Kasumi-1 (cell line): Measurements from ENCODE around the gene HS6ST2.
"Not testable (repeated sequence)": the region's sequence is repeated elsewhere in the genome, so short reads cannot be mapped to it uniquely, and the experiment has no call there.

ENCODE experiments used
- DNase-seq, 2 experiments: peaks; one replicate each; lab custom pipeline; 2025; lab: John Stamatoyannopoulos, UW

HS6ST2 gene

DNA sequence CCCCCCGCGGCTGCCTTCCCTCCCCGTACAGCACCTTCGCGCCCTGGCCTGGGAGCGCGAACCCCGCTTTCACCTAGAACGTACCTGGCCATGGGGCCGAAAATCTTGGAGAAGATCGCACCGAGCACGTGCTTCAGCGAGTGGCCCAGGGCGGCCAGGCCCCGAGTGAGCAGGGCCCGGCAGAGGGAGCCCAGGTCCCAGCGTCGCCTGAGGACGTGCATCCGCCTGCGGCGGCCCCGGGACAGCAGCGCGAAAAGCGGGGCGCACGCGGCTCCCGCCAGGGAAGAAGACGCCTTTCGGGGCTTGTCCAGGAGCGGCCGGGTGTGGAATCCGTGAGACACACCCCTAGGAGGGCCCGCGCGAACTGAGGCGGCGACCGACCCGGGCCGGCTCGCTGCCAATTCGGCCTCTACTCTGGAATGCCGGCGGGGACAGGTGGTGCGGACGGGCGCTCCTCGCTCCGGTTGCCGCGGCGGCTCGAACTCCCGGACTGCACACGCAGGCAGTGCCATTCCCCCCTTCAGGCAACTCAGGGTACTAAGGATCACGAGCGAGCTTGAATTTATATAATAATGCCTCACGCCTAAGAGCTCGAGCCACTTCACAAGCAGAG lies at the start of gene HS6ST2:
TSS of gene HS6ST2 (minus strand) at position 539 of the 613 bp plus-strand sequence.
- no peak for DNase-seq

DNA sequence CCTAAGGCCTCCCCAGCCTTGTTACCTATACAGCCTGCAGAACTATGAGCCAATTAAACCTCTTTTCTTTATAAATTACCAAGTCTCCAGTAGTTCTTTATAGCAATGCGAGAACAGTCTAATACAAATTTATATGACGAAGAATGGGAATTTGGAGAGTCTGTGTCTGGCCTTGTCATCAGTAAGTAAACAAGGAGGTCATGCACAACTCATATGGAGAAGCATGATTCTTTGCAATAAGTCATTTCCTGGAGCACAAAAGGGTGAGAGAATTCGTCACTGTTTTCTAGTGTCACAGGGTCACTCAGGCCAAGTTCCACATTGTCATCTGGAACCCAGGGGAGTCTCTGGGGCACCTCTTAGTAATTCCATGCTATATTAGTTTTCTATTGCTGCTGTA lies 49.0 kb upstream of the HS6ST2 start:
- no peak for DNase-seq

DNA sequence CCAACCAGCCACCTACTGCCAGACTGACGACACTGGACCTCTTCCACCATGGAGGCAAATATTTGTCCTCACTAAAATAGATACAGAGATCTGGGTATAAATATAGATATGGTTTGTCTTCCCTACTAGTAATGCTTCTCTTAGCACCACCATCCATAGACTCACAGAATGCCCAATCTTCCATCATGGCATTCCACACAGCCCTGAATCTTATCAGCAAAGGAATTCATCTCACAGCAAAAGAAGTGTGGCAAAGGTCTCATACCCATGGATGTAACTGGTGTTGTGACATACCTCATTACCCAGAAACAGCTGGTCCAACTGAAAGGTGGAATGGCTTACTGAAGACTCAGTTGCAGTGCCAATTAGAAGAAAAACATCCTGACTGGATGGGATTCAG lies 47.2 kb upstream of the HS6ST2 start:
- no peak for DNase-seq

DNA sequence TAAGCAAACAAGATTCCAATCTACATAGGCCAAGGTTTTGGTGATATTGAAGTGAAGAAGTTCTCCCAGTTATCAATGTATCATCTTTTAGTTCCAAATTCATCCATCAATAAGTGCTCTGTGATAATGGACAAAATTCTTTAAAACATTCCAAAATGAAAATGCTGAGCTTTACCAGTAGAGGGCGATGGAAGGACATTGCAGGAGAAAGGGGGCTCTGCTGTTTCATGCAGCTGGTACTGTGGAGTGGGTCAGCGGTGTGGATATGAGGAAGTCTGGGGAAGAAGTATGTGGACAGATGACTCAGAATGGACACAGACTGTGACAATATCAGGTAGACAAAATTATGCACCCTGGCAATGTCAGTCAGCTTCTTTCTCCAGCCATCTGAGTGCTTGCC lies 46.6 kb upstream of the HS6ST2 start:
- DNase-seq = peak in 1 of 2 experiments; percentile 9

DNA sequence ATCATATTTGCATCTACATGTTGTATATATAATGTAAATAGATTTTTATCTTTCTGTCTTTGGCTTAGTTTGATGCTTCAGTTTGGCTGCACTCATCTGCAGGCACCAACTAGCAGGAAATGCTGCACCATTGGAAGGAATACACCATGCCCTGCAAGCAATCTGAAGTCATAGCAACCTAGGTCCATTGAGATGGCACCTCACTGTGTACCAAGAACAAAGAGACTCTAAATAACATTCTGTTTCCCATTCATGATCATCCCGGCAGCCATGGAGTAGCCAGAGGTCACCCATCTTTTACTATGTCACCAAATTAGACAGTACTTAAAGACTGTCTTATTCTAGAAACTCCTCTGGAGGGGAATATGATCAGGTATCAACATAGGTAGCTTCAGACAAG lies 40.8 kb upstream of the HS6ST2 start:
- no peak for DNase-seq

DNA sequence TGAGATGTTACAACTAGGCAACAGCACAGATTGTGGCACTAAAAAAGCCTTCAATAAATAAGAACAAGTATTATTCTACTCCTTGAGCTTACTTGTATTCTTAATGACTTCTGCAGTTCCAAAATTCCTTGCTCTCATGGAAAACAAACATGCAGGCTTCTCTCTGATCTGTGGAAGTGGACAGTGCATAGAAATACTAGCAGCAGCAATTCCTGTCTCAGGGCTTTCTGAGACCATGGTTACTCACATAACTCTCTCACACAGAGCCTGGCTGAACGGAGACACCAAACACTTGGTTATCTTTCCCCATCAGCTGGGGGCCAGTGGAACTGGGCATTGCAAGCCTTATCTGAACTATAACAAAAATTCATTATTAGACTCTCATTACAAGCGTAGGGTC lies 32.4 kb upstream of the HS6ST2 start:
- DNase-seq = no peak

DNA sequence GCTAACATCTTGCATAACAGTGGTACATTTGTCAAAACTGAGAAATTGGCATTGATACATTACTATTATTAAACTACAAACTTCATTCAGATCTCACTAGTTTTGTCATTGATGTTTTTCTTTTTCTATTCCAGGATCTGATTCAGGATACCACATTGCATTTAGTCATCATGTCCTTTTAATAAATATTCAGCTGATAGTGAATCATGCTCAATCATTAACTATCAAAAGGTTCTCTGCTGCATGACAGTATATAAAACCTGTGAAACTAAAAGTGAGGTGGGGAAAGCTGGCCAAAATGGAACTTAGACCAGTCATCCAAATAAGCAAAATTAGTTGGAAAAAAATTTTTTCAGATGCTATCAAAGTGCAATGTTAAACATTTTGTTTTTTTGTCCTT lies 28.1 kb upstream of the HS6ST2 start:
- DNase-seq = no peak

DNA sequence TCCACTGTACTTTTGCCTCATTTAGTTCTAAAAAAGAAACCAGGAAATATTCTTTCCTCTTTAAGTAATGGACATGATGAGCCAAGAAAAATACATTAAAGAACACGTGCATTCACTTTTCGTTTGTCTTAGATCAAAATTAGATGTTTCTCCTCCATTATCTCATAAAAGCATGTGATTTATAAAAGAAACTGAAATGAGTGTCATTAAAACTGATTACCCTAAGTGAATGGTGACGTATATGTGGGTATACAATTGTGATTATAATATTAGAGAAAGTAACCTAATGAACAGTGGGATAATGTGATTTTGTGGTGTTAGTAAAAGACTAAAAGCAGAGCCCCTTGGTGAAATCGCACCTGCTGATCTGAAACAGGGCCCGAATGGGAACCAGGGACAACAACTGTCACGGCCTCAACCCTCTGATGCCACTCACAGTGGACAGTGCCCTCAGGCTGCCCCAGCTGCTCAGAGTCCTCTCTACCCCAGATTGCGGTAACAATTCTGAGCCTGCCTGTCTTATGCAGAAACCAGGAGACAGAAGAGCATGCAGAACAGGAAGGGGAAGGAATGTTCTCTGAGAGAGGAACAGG lies 25.7 kb upstream of the HS6ST2 start:
- no peak for DNase-seq

DNA sequence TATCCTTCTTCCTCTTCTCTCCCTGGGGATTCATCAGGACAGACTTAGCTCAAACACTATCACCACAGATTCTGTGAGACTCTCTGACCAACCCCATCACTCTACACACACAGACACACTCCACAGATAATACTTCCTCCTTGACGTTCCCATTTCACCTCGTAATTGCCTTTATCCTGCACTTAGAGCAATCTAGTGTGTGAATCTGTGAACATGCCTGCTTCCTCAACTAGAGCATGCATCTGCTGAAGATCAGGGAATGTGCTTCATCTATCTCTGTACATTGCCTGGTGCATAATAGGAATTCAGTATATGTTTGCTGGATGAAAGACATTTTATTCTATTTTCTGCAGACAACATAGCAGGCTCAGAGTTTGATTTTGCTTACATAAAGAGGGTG lies 25.1 kb upstream of the HS6ST2 start:
- DNase-seq = no peak

DNA sequence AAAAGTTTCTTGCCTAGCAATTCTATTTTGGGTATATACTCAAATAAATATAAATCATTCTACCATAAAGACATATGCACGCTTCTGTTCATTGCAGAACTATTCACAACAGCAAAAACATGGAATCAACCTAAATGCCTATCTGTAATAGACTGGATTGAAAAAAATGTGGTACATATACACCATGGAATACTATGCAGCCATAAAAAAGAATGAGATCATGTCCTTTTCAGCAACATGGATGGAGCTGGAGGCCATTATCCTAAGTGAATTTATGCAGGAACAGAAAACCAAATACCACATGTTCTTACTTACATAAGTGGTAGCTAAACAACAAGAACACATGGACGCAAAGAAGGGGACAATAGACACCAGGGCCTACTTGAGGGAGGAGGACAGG lies 21.6 kb upstream of the HS6ST2 start:
- DNase-seq = not testable (repeated sequence)

DNA sequence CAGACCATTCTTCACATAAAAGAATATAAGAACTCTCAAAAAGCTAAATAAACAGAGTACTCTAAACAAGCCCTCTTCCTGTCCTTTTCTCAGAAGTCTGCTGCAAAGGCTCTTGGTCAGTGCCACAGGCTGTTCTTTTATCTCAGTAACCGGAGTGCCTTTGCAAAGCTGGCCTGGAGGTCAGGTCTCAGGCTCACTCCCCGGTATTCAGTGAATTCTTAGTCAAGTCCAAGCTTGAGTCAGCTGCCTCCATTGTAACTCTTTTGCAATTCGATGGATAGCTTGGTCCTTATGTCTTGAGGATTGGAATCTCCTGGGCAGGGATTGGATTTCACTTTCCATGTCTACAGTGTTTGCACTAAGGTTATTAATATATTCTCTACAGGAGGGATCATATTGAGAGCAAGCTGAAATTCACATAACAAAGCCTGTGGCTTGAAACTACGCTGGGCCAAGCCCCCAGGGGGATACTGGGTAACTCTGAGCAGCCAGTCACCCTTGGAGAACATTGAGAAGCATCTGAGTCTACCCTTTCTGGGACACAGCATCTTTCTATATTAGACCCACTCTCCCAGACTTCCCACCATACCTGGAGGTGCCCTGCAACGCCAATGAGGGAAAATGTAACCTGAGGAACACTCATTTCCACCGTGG lies 10.0 kb upstream of the HS6ST2 start:
- DNase-seq = no peak

DNA sequence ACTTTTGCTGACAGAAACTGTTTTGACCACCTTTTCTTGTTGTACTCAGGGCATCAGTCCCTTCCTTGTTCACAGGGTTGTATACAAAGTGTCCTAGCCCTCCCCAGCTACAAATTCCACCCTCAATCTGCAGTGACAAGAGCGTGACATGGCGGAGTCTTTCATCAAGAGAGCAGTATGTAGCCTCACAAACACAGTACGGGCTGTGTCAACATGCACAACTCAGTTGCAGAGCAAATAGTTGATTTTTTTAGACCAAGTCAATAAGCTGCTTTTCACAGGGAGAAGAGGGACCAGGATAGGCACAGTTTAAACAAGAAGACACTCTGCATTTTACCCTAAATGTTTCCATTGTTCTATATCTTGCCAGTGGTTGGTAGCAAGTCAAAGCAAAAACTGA lies 8.6 kb upstream of the HS6ST2 start:
- no peak for DNase-seq

DNA sequence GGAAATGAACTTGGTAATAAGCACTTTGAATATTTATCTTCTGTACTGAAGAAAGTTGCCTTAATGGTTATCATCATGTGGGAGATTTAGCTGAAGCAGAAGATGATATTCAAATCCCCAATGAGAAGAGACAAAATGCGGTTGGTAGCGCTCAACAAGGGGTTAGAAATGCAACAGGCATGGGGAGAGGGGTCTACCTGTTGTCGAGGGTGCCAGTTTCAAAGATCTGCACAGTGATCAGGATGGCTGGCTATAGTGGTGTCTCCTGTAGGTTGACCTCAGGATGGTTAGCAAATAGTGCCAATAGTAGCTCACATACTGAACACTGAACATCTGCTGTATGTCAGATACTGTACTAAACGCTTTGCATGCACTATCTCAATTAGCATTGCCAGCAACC lies 7.0 kb upstream of the HS6ST2 start:
- no peak for DNase-seq

DNA sequence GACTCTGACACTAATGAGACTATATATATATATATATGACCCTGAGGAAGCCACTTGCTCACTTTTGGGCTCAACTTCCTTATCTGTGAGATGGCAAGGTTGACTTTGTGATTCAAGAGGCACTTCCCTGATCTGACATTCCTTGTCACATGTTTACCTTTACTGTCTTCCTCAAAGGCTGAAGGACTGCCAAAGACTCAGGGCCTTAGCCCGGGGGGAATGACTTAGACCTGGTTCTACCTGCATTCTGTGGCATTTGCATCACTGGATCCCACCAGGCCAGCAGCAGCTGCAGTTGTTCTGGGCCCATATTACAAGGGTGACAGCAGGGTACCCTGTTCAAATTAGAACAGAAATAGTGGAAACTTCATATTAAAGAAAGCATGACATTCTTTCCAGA lies 3.1 kb upstream of the HS6ST2 start:
- DNase-seq = no peak

DNA sequence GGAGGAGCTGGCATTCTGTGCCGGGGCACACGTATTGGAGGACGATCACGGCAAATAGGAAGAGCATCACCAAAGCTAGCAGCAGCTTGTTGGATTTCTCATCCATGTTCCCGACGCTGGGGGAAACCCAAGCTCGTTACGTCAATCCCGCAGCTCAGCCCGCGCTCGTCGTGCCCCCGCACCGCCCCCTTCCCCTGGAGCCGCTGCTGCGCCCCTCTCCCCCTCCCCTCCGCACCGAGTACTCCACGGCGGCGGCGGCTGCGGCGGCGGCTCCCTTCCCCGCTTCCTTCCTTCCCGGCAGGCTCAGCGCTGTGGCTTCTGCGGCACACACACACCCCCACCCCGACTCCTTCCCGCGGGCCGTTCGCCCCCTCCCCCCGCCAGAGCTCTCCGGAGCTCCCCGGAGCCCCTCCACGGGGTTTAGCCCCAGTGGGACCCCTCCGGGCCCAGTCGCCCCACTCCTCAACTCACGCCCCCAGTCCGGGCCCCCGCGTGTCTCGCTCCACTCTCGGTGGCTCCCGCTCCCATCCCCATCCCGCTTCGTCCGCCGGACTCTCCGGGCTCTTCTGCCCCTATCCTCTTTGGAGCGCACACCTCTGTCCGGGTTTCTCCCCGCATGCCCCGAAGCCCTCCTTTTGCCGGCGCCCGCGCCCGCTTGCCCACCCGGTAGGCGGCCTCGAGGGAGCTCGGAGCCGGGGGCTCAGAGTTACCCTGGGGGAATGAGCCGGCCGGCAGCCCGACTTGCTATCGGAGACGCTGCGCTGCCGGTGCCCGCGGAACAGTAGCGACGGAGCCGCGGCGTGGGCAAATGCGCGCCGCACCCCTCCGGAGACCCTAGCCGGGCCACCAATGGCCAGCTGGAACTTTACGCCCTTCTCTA lies 978 bp downstream of the HS6ST2 start:
- no peak for DNase-seq

DNA sequence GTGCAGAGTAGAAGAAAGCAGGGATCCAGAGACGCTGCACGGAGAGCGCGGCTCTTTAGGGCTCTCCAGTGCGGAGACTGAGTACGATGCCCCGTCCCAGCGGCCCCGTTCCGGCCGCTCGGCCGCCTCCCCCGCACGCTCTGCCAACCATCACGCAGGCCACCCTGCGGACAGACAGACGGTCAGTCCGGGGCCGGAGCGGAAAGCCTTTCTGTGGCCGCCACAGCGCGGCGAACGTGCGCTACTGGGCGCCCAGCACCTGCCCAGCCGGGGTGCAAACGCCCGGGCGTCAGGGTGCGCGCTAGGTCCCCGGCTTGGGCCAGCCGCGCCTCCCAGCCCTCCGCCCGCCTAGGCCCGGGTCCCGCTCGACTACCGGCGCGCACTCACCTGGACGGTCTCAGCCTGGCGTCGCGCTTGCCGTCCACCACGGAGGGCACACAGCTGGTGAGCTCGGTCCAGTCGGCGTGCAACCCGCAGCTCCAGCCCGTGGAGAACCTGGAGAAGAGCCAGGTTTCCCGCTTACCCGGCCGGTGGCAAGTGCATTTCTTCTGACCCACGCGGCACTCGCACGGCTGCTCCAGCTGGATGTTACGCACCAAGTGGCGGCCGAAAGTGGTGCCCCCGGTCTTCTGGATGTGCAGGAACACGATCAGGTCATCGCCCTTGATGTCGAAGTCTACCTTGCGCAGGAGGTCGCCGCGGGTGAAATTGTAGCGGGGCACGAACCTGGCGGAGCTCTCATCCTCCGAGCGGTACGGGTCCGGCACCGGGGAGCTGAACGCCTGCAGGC lies 1.8 kb downstream of the HS6ST2 start:
- no peak for DNase-seq

DNA sequence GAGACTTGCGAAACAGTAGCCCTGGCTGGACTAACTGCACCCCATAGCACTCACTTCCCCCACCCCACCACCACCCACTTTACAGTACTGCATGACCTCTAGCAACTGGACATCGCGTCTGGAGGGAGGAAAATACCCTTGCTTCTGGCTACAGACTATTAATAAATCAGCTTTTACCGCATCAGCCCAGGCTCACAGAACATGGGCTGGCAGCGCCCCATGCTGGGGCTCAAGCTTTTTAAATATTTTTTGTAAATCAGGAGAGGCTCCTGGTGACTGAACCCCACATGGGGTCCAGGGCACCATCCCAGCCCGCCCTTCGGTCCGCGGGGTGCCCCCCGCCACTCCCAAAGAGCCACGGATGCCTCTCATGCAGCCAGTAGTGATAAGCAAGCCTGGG lies 2.7 kb downstream of the HS6ST2 start:
- DNase-seq = no peak

DNA sequence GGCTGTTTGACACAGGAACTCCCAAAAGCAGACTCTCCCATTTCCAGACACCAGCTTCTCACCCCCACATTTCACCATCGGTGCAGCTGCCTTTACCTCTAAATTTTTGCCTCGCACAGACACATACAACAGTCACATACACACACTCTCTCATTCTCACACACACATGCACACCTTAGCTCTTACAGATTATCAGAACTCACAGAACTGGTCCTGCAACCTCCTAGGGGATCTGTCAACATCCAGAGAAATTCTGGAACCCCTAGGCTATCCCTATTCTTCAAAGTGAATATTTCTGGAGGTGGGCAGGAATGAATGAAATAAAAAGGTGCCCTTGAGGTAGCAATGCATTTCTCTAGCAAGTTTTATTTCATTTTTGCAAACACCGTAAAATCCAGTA lies 4.1 kb downstream of the HS6ST2 start:
- DNase-seq = no peak

DNA sequence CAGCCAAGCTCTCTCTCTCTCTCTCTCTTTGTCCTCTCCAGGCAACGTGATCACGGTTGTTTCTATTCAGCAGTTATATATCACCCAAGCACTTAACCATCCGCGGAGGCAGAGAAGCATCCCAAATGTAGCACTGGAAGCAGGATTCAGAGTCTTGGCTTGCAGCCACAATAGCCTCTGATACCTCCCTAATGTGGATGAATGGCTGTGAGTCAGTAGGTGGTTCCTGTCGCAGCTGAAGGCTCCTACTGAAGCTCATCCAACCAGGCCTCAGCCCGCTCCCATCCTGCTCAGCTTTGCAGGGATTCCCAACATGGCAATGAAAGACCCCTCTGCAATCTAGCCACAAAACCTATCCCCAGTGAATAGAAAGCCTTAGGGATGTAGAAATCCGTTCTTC lies 5.1 kb downstream of the HS6ST2 start:
- no peak for DNase-seq

DNA sequence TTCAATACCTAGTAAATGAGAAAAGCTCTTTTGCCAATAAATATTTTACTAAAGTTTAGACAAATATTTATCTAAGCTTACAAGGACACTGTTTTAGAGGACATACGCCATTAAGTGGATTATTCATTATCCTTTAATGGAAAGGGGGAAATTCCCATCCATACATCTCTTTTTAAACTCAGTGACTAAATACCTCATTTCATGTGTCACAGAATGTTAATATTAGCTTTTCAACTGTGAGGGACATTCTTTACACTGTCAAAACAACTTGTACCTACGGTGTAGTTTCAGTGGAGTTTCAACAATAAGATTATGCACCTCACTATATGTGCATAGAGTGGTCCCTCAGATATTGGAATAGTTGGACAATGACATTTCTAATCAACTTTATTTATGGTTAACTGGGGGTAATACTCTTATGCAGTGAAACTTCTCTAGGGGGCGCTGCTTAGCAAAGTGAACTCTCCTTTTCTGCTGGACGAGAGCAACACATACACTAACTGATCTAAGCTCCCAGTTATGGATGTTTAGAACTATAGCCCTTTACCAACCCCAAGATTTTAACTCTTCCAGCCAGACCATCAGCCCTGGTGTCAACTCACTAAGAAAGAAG lies 9.7 kb downstream of the HS6ST2 start:
- peak; percentile 0 to 5 for DNase-seq

DNA sequence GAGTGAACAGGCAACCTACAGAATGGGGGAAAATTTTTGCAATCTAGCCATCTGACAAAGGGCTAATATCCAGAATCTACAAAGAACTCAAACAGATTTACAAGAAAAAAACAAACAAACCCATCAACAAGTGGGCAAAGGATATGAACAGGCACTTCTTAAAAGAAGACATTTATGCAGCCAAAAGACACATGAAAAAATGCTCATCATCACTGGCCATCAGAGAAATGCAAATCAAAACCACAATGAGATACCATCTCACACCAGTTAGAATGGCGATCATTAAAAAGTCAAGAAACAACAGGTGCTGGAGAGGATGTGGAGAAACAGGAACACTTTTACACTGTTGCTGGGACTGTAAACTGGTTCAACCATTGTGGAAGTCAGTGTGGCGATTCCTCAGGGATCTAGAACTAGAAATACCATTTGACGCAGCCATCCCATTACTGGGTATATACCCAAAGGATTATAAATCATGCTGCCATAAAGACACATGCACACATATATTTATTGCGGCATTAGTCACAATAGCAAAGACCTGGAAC lies 13.3 kb downstream of the HS6ST2 start:
- not testable (repeated sequence) for DNase-seq
